ENCODE results near the gene STMP1. TPM values are rescaled to one million over a fixed set of nuclear protein-coding genes. Genes with fewer than 3 reads are reported as not detected.
A peak's percentile ranks its signal among the peaks of the same experiment; 100 is the strongest.
"Not testable (repeated sequence)": the region's sequence is repeated elsewhere in the genome, so short reads cannot be mapped to it uniquely, and the experiment has no call there.

STMP1 gene
- polyA plus RNA-seq, 1 of the 3 experiments (the other 2 are of a cell fraction): 26.0 TPM

GRCh38 chr7:135639690-135640089 is 22.6 kb upstream of the STMP1 start:
- H4K20me1 ChIP-seq (ENCODE audit: insufficient read depth); H2AFZ ChIP-seq (ENCODE audit: low read depth); DNase-seq; H3K27ac ChIP-seq (ENCODE audit: low read depth in 2 of 2, low read length in 1 of 2); H3K79me2 ChIP-seq (ENCODE audit: insufficient read depth); H3K9me3 ChIP-seq; H3F3A ChIP-seq (replicated peaks; ENCODE audit: insufficient read depth); CTCF ChIA-PET; POLR2A ChIA-PET; H3K4me2 ChIP-seq; H3K4me3 ChIP-seq (ENCODE audit: low read depth in 2 of 2, low read length in 1 of 2); H3K9ac ChIP-seq; H3K27me3 ChIP-seq (ENCODE audit: insufficient read depth); H3K4me1 ChIP-seq (ENCODE audit: control insufficient read depth in 1 of 2, insufficient read depth in 2 of 2, low read depth in 1 of 2, low read length in 1 of 2); H3K9me2 ChIP-seq: not testable (repeated sequence)
- H3K36me3 ChIP-seq (replicated peaks in 1 of 2; ENCODE audit: control insufficient read depth in 1 of 2, insufficient read depth in 2 of 2, low read length in 1 of 2): peaks cover 57 to 77% of the 10 kb centered on the region in 2 experiments

GRCh38 chr7:135644154-135644553 is 18.2 kb upstream of the STMP1 start:
- ChIA-PET POLR2A (interaction anchor here (1.0 to 1.2 kb wide), 2 partner anchors 13 to 18 kb away, joined by 3 read pairs; partner anchors contain the start of gene STMP1), CTCF (interaction anchor here (0.7 to 11.7 kb wide), 23 partner anchors 9 to 369 kb away, joined by 3 to 273 read pairs (median 7); partner anchors contain the start of gene STMP1)
- no peak overlapping the region for H3K4me3 ChIP-seq (ENCODE audit: low read depth in 2 of 2, low read length in 1 of 2)
- H3K27ac ChIP-seq (ENCODE audit: low read depth in 2 of 2, low read length in 1 of 2): peak overlapping the region in 1 of 2 experiments; percentile 13; a peak in 1 of 4 replicates
- H3K4me2 ChIP-seq: no peak overlapping the region
- H3K9me3 ChIP-seq: no peaks in the 10 kb centered on the region
- H3K36me3 ChIP-seq (replicated peaks in 1 of 2; ENCODE audit: control insufficient read depth in 1 of 2, insufficient read depth in 2 of 2, low read length in 1 of 2): peaks cover 56 to 76% of the 10 kb centered on the region in 2 experiments
- H3K9me2 ChIP-seq: no peaks in the 10 kb centered on the region
- no peaks in the 10 kb centered on the region for H3K27me3 ChIP-seq (ENCODE audit: insufficient read depth)
- 100% methylated on average over 3 of the region's 3 CpGs for WGBS (ENCODE audit: low lambda C conversion rate)
- no peak overlapping the region for H3K9ac ChIP-seq
- no peaks in the 10 kb centered on the region for H4K20me1 ChIP-seq (ENCODE audit: insufficient read depth)
- H2AFZ ChIP-seq (ENCODE audit: low read depth): no peak overlapping the region
- H3K79me2 ChIP-seq (ENCODE audit: insufficient read depth): no peaks in the 10 kb centered on the region
- H3K4me1 ChIP-seq (ENCODE audit: control insufficient read depth in 1 of 2, insufficient read depth in 2 of 2, low read depth in 1 of 2, low read length in 1 of 2): peaks cover 0 to 6% of the 10 kb centered on the region in 2 experiments; a peak in 2 of 4 replicates
- no peak for DNase-seq
- TF ChIP-seq POLR2AphosphoS5 (IDR thresholded peaks at IDR 0.05; ENCODE audit: low read depth, low read length) (no peak), CHD2 (IDR thresholded peaks at IDR 0.05; ENCODE audit: low read length, partially characterized antibody) (no peak), IRF3 (IDR thresholded peaks at IDR 0.05; ENCODE audit: low read depth, low read length) (no peak), TCF12 (IDR thresholded peaks at IDR 0.05) (no peak), TAF1 (IDR thresholded peaks at IDR 0.05; ENCODE audit: borderline replicate concordance, low read depth, low read length) (no peak), EP300 (IDR thresholded peaks at IDR 0.05; ENCODE audit: borderline replicate concordance in 1 of 2, low read depth in 1 of 2, low read length in 1 of 2) (no peak), YY1 (IDR thresholded peaks at IDR 0.05; ENCODE audit: low read depth) (no peak)
- H3F3A ChIP-seq (replicated peaks; ENCODE audit: insufficient read depth): no peaks in the 10 kb centered on the region

- POLR2A ChIA-PET: interaction anchor here (0.8 to 1.2 kb wide), 3 partner anchors 13 to 18 kb away, joined by 3 read pairs; partner anchors contain the start of gene STMP1
- H3K9me3 ChIP-seq: no peaks in the 10 kb centered on the region
- H3K36me3 ChIP-seq (replicated peaks in 1 of 2; ENCODE audit: control insufficient read depth in 1 of 2, insufficient read depth in 2 of 2, low read length in 1 of 2): peaks cover 56 to 78% of the 10 kb centered on the region in 2 experiments
- peak overlapping the region in 1 of 2 experiments; percentile 24; a peak in 2 of 4 replicates for H3K27ac ChIP-seq (ENCODE audit: low read depth in 2 of 2, low read length in 1 of 2)
- no peak overlapping the region for H3K9ac ChIP-seq
- H3K4me2 ChIP-seq: no peak overlapping the region
- WGBS (ENCODE audit: low lambda C conversion rate): 58% methylated on average over 3 of the region's 3 CpGs
- no peaks in the 10 kb centered on the region for H4K20me1 ChIP-seq (ENCODE audit: insufficient read depth)
- no peaks in the 10 kb centered on the region for H3K9me2 ChIP-seq
- CTCF ChIA-PET: interaction anchor here (0.6 to 11.7 kb wide), 63 partner anchors 9 to 585 kb away, joined by 3 to 273 read pairs (median 4); partner anchors contain the start of genes NUP205 and STMP1
- H3F3A ChIP-seq (replicated peaks; ENCODE audit: insufficient read depth): no peaks in the 10 kb centered on the region
- no peaks in the 10 kb centered on the region for H3K79me2 ChIP-seq (ENCODE audit: insufficient read depth)
- H3K4me1 ChIP-seq (ENCODE audit: control insufficient read depth in 1 of 2, insufficient read depth in 2 of 2, low read depth in 1 of 2, low read length in 1 of 2): peaks cover 0 to 6% of the 10 kb centered on the region in 2 experiments; a peak in 2 of 4 replicates
- no peak overlapping the region for H2AFZ ChIP-seq (ENCODE audit: low read depth)
- TF ChIP-seq POLR2AphosphoS5 (IDR thresholded peaks at IDR 0.05; ENCODE audit: low read depth, low read length) (no peak), RAD21 (IDR thresholded peaks at IDR 0.05; ENCODE audit: low read length) (peak; percentile 6; the same call in 1 of the 2 replicates)
- no peaks in the 10 kb centered on the region for H3K27me3 ChIP-seq (ENCODE audit: insufficient read depth)
- no peak overlapping the region for H3K4me3 ChIP-seq (ENCODE audit: low read depth in 2 of 2, low read length in 1 of 2)
- no peak for DNase-seq
Measured at GRCh38 chr7:135644729-135645128, 17.6 kb upstream of the STMP1 start.
